Nephron progenitor cell (in vitro differentiated cells): ENCODE data around the gene MFSD12.
"Not testable (repeated sequence)": the region's sequence is repeated elsewhere in the genome, so short reads cannot be mapped to it uniquely, and the experiment has no call there.

Experiments used
- DNase-seq: peaks from one replicate; pipeline ENCODE4 v3.0.0; 2021
- H3K27ac Mint-ChIP-seq: 2 replicates; pipeline ENCODE4 v1.8.0; 2021; ENCODE audit warnings: mild to moderate bottlenecking, moderate library complexity, mixed read lengths
- H3K27me3 Mint-ChIP-seq: 2 replicates; pipeline ENCODE4 v1.8.0; 2021; ENCODE audit warnings: mild to moderate bottlenecking, low read depth, mixed read lengths; ENCODE audit not compliant: poor library complexity
- H3K36me3 Mint-ChIP-seq: 2 replicates; pipeline ENCODE4 v1.8.0; 2021; ENCODE audit warnings: low read depth, mixed read lengths
- H3K4me1 Mint-ChIP-seq: 2 replicates; pipeline ENCODE4 v1.8.0; 2021; ENCODE audit warnings: mixed read lengths
- H3K4me3 Mint-ChIP-seq: 2 replicates; pipeline ENCODE4 v1.8.0; 2021; ENCODE audit warnings: mild to moderate bottlenecking, moderate library complexity, mixed read lengths
- H3K9me3 Mint-ChIP-seq: 2 replicates; pipeline ENCODE4 v1.8.0; 2021; ENCODE audit warnings: mild to moderate bottlenecking, moderate library complexity, mixed read lengths
- CTCF ChIP-seq: fragments of 200-600 bp; sonication (generic); IDR thresholded peaks from 2 replicates; pipeline ENCODE4 v1.5.0; 2021; ENCODE audit warnings: antibody characterized with exemption

The MFSD12 gene

GRCh38 chr19:3508771-3509535 lies 48.4 kb downstream of the MFSD12 start:
- Mint-ChIP-seq H3K27me3 (peaks cover 3% of the 10 kb centered on the region), H3K9me3 (no peaks in the 10 kb centered on the region), H3K4me1 (peaks cover 70% of the 10 kb centered on the region), H3K27ac (no peak overlapping the region), H3K4me3 (peak overlapping the region; percentile 93), H3K36me3 (peaks cover 13% of the 10 kb centered on the region)
- no peak for TF ChIP-seq CTCF
- DNase-seq, result no peak

DNA sequence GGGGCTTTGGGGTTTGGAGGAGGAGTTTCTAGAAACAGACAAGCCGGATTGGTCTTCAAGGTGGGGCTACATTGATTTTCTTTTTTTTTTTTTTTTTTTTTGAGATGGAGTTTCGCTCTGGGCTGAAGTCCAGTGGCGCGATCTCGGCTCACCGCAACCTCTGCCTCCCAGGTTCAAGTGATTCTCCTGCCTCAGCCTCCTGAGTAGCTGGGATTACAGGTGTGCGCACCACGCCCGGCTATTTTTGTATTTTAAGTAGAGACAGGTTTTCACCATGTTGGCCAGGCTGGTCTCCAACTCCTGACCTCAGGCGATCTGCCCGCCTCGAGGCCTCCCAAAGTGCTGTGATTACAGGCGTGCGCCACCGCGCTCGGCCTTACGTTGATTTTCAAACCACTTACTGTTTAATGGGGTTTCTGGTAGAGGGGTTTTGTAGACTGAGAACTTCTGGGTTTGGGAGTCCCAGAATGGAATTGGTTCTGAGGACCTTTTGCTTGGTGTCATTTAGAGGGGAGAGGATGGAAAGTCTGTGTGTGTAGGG lies 49.2 kb downstream of the MFSD12 start:
- not testable (repeated sequence) for DNase-seq, H3K9me3 Mint-ChIP-seq, H3K27me3 Mint-ChIP-seq
- peaks cover 13% of the 10 kb centered on the region for H3K36me3 Mint-ChIP-seq
- H3K4me1 Mint-ChIP-seq, result peaks cover 66% of the 10 kb centered on the region
- peak overlapping the region; percentile 66 for H3K27ac Mint-ChIP-seq
- peak overlapping the region; percentile 93 for H3K4me3 Mint-ChIP-seq

DNA sequence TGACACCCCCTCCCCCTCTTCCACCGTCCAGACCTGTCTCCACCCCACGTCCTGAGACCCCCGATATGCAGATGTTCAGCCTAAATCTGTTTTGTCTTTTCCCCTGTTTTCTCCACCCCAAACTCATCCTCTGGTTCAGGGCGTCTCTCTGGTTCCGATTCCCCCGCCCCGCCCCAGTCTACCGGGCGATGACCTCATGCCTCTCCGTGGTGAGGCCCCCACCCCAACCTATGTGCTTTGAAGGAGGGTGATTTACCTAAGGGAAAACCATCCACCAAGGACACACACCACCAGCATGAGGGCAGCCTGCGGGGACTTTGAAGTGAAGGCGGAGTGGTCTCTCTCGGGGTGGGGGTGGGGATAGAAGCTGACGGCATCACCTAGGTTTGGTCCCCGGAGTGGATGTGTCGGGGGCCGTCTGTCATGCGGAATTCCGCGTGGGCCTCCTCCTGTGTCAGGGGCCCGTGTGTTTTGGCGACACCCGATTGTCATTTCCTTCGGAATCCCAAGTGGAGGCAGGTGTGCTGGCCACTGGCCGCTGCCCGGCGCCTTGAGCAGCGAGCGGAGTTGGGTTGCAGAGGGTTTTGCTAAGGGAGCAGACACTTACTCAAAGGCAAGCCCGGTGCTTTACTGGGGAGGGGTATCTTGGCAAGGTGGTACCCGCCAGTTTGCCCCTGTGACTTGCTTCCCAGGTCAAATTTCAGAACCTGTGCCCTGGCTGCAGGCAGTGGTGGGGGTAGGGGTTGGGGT lies 49.8 kb downstream of the MFSD12 start:
- Mint-ChIP-seq H3K27ac (peak overlapping the region; percentile 62), H3K27me3 (peaks cover 3% of the 10 kb centered on the region), H3K4me1 (peaks cover 62% of the 10 kb centered on the region), H3K4me3 (peak overlapping the region; percentile 93), H3K9me3 (no peaks in the 10 kb centered on the region), H3K36me3 (peaks cover 13% of the 10 kb centered on the region)
- peak; percentile 43 for DNase-seq
- no peak for TF ChIP-seq CTCF

DNA sequence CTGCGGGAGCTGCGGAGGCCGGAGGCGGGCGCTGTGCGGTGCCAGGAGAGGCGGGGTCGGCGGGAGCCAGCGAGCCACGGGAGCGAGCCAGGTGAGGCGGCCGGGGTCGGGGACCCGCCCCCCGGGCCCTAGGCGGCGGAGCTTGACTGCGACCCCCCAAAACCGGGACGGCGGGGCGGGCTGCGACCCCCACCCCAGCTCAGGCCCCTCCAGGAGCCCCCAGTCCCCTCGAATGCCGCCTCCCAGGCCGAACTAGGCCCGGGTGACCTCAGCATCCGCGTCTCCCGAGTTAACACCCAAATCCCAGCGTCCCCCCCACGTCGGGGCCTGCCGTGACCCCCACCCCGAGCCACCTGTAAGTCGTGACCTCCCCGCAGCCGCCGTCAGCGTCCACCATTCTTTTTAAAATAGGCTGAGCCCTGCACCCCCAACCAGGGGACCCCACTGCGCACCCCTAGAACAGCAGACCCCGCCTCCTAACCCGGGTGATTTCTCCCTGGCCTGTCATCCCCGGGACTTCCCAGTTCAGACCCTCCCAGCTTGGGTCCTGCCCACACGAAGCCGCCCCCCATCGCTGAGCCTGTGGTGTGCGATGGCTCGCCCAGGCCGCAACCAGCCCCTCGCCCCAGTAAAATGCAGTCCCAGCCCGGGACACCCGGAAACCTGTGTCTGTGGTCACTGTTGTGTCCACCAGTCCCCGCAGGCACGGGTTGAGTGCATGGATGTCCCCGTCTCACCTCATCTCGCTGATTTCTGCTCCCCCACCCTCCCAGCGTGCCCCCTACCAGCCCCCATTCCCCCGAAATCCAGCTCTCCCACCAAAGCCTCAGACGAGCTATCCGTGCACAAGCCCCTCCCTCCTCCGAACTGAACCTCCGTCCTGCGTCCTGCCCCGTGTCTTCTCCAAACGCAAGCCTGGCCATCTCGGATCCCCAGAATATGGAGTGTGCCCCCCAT lies 50.7 kb downstream of the MFSD12 start:
- peak; percentile 46 for DNase-seq
- H3K27ac Mint-ChIP-seq, result peak overlapping the region; percentile 62
- no peaks in the 10 kb centered on the region for H3K9me3 Mint-ChIP-seq
- TF ChIP-seq CTCF, result no peak
- peaks cover 13% of the 10 kb centered on the region for H3K36me3 Mint-ChIP-seq
- H3K4me1 Mint-ChIP-seq, result peaks cover 53% of the 10 kb centered on the region
- H3K27me3 Mint-ChIP-seq, result peaks cover 3% of the 10 kb centered on the region
- H3K4me3 Mint-ChIP-seq, result peak overlapping the region; percentile 93

DNA sequence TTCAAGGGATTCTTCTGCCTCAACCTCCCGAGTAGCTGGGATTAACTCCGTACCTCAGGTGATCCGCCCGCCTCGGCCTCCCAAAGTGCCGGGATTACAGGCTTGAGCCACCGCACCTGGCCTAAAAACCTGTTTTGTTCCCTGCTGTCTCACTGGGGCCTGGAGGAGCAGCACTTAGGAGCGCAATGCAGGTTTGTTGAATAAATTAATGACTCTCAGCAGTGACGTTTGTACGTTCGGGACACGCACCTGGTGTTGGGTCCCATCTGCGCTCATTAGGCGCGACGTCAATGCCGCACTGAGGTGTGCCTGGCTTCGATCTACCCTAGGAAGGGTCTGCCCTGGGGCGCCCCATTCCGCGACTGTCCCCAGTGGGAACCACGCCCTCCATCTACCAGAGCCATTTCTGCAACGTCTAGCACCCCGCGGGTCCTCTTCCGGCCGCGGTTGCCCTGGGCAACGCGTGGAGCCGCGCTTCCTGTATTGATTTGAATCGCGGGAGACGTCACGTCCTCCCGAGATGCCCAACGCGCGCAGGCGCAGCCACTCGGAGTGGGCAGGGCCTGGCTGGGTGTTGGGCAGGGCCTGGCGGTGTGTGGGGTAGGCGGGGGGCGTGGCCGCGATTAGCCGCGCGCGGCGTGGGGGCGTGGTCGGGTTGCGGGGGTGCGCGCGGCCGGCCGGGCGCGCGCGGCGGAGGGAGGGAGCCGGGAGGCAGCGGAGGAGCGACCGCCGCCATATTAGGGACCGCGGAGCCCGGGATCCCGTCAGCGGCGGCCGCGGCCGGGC lies 51.6 kb downstream of the MFSD12 start, which contains the start of gene FZR1:
Gene FZR1 (plus strand): TSS at position 714 of the 786 bp plus-strand sequence. CDS start 16,679 bp downstream, outside the sequence.
- peak within 1 kb of the TSS; percentile 93 for H3K4me3 Mint-ChIP-seq
- DNase-seq, result peak; percentile 99

More for the DNA sequence above, 51.6 kb downstream of the MFSD12 start, which contains the start of gene FZR1:
- Mint-ChIP-seq H3K4me1 (peaks cover 48% of the 10 kb centered on the region), H3K27me3 (peaks cover 3% of the 10 kb centered on the region), H3K36me3 (peaks cover 13% of the 10 kb centered on the region), H3K27ac (peak within 1 kb of the TSS; percentile 93), H3K9me3 (no peaks in the 10 kb centered on the region)
- TF ChIP-seq CTCF, result no peak
